ENCODE results near the gene PPP1R3E.

GRCh38 chr14:23324455-23324846 lies 21.8 kb upstream of the PPP1R3E start:
- TF ChIP-seq CTCF (conservative IDR thresholded peaks at IDR 0.05; ENCODE audit: low read depth, low read length) (no peak), EZH2 (IDR thresholded peaks at IDR 0.05; ENCODE audit: borderline replicate concordance, low read depth, low read length, poor library complexity, severe bottlenecking) (no peak)
